K562 (cell line): ENCODE data around the gene LRRC70. TPM values are rescaled to one million over a fixed set of nuclear protein-coding genes. Genes with fewer than 3 reads are reported as not detected.

ENCODE experiments used
- CBX2 ChIP-seq: fragments of 200-600 bp; sonication (generic); IDR thresholded peaks from one replicate; pipeline ENCODE4 v1.6.1; 2012; ENCODE audit warnings: mild to moderate bottlenecking, low read length, inconsistent platforms; ENCODE audit not compliant: insufficient read depth, poor library complexity, severe bottlenecking
- HDAC8 ChIP-seq: fragments of 450-650 bp; IDR thresholded peaks from 2 replicates; pipeline ENCODE4 v1.6.1; 2016; ENCODE audit warnings: mild to moderate bottlenecking, missing genetic modification characterization, moderate library complexity, missing compliant biosample characterization
- ILF3 ChIP-seq: fragments of 450-650 bp; IDR thresholded peaks from 2 replicates; pipeline ENCODE4 v1.6.1; 2018; ENCODE audit warnings: antibody characterized with exemption, mild to moderate bottlenecking, moderate library complexity, borderline replicate concordance
- LARP7 ChIP-seq: fragments of 450-650 bp; IDR thresholded peaks from 2 replicates; pipeline ENCODE4 v1.6.1; 2016
- MCM2 ChIP-seq: fragments of 450-650 bp; IDR thresholded peaks from 2 replicates; pipeline ENCODE4 v1.6.1; 2017; ENCODE audit warnings: low read depth, mild to moderate bottlenecking
- MCM3 ChIP-seq: fragments of 450-650 bp; IDR thresholded peaks from 2 replicates; pipeline ENCODE4 v1.6.1; 2016
- MECOM ChIP-seq: fragments of 250-450 bp; sonication (Bioruptor Pico); IDR thresholded peaks from 2 replicates; pipeline ENCODE4 v1.8.0; 2022; ENCODE audit warnings: inconsistent platforms
- MEF2D ChIP-seq: conservative IDR thresholded peaks from 2 replicates; pipeline ENCODE4 v1.6.1; 2016; ENCODE audit warnings: low read depth, missing genetic modification characterization, missing compliant biosample characterization
- NEUROD1 ChIP-seq: fragments of 150-350 bp; IDR thresholded peaks from 2 replicates; pipeline ENCODE4 v1.6.1; 2014; ENCODE audit warnings: borderline replicate concordance, low read length, low read depth; ENCODE audit not compliant: partially characterized antibody
- NFIC ChIP-seq: fragments of 450-650 bp; IDR thresholded peaks from 2 replicates; pipeline ENCODE4 v1.6.1; 2017; ENCODE audit warnings: mild to moderate bottlenecking, inconsistent platforms
- POLR2B ChIP-seq: fragments of 450-650 bp; IDR thresholded peaks from 2 replicates; pipeline ENCODE4 v1.6.1; 2018; ENCODE audit warnings: low read depth; ENCODE audit not compliant: partially characterized antibody
- PTRF ChIP-seq: fragments of 450-650 bp; IDR thresholded peaks from 2 replicates; pipeline ENCODE4 v1.6.1; 2016; ENCODE audit warnings: mild to moderate bottlenecking, missing genetic modification characterization, missing compliant biosample characterization
- RBM15 ChIP-seq: fragments of 200-400 bp; formaldehyde crosslinking; IDR thresholded peaks from 2 replicates; pipeline ENCODE4 v1.6.1; 2018; ENCODE audit warnings: mild to moderate bottlenecking, low read length, moderate library complexity; ENCODE audit not compliant: insufficient read depth
- SP2 ChIP-seq: IDR thresholded peaks from 2 replicates; pipeline ENCODE4 v1.6.1; 2011; ENCODE audit warnings: mild to moderate bottlenecking, low read depth, low read length, moderate library complexity; ENCODE audit not compliant: poor library complexity, severe bottlenecking; ENCODE audit errors: extremely low read depth
- SRSF3 ChIP-seq: fragments of 200-400 bp; formaldehyde crosslinking; IDR thresholded peaks from 2 replicates; pipeline ENCODE4 v1.6.1; 2016; ENCODE audit warnings: mild to moderate bottlenecking, low read length, moderate library complexity; ENCODE audit not compliant: insufficient read depth
- TAL1 ChIP-seq: fragments of 450-650 bp; IDR thresholded peaks from 2 replicates; pipeline ENCODE4 v1.6.1; 2016; ENCODE audit warnings: mild to moderate bottlenecking
- TCF7 ChIP-seq: sonication (generic); IDR thresholded peaks from 2 replicates; pipeline ENCODE4 v1.6.1; 2016; ENCODE audit warnings: antibody characterized with exemption, borderline replicate concordance
- THRAP3 ChIP-seq: fragments of 450-650 bp; IDR thresholded peaks from 2 replicates; pipeline ENCODE4 v1.6.1; 2016; ENCODE audit warnings: mild to moderate bottlenecking, inconsistent platforms, borderline replicate concordance
- ZFX ChIP-seq: sonication (generic); formaldehyde crosslinking; IDR thresholded peaks from 2 replicates; pipeline ENCODE4 v1.8.0; 2022; ENCODE audit warnings: mild to moderate bottlenecking, missing genetic modification reagents, moderate library complexity
- ZNF778 ChIP-seq: fragments of 450-650 bp; formaldehyde crosslinking; IDR thresholded peaks from 2 replicates; pipeline ENCODE4 v1.4.0; 2020; ENCODE audit warnings: mild to moderate bottlenecking, moderate library complexity
- polyA plus RNA-seq, 8 experiments: library from polyadenylated mRNA; depleted of rRNA in 4 of 8; stranded (reverse) in 5 of 8; unstranded in 3 of 8; fragments of >200 nt; fragmentation: Nextera tagmentation in 2 of 8; fragmentation: Illumina TruSeq in 1 of 8; extraction: Ambion mirVana in 2 of 8; extraction: Trizol in 1 of 8; gene quantifications; 2 replicates each; pipeline versions ENCODE4 v1.2.1 to v1.2.3, GENCODE V29; 2011 to 2014; ENCODE audit warnings: inconsistent platforms in 1 of 8, missing spikeins in 1 of 8
- total RNA-seq, 7 experiments: library from RNA; depleted of rRNA in 6 of 7; stranded (reverse); fragments of >200 nt in 6 of 7; fragmentation: Illumina TruSeq in 2 of 7; extraction: Trizol in 2 of 7; gene quantifications; 2 replicates each; pipeline versions ENCODE4 v1.2.1 to v1.2.3, GENCODE V29; 2011 to 2021; ENCODE audit warnings: low replicate concordance in 1 of 7
- TF ChIP-seq, protein P1 (sequence below): sonication (generic); formaldehyde crosslinking; IDR thresholded peaks from 2 replicates; pipeline ENCODE4 v1.8.0; 2022; ENCODE audit warnings: mild to moderate bottlenecking, missing genetic modification reagents
- TF ChIP-seq, protein P2 (sequence below): fragments of 450-650 bp; IDR thresholded peaks from 2 replicates; pipeline ENCODE4 v1.6.1; 2016
- TF ChIP-seq, protein P3 (sequence below), 2 experiments: fragments of 450-650 bp in 1 of 2; sonication (generic) in 1 of 2; formaldehyde crosslinking in 1 of 2; IDR thresholded peaks in 1 of 2; conservative IDR thresholded peaks in 1 of 2; 2 replicates each; pipeline versions ENCODE4 v1.6.1 to v1.8.1; 2016 to 2023; ENCODE audit warnings: mild to moderate bottlenecking in 2 of 2, moderate library complexity in 2 of 2, inconsistent platforms in 1 of 2, missing genetic modification reagents in 1 of 2
- TF ChIP-seq, protein P4 (sequence below): fragments of 450-650 bp; IDR thresholded peaks from 2 replicates; pipeline ENCODE4 v1.6.1; 2016; ENCODE audit warnings: missing biosample characterization, missing genetic modification characterization

Gene LRRC70
- total and polyA plus RNA-seq, 9 of the 15 experiments (the other 6 are each of a cell fraction or from before 2014, with no cell fraction given) = 0.21 to 2.1 (median 0.73) TPM

DNA sequence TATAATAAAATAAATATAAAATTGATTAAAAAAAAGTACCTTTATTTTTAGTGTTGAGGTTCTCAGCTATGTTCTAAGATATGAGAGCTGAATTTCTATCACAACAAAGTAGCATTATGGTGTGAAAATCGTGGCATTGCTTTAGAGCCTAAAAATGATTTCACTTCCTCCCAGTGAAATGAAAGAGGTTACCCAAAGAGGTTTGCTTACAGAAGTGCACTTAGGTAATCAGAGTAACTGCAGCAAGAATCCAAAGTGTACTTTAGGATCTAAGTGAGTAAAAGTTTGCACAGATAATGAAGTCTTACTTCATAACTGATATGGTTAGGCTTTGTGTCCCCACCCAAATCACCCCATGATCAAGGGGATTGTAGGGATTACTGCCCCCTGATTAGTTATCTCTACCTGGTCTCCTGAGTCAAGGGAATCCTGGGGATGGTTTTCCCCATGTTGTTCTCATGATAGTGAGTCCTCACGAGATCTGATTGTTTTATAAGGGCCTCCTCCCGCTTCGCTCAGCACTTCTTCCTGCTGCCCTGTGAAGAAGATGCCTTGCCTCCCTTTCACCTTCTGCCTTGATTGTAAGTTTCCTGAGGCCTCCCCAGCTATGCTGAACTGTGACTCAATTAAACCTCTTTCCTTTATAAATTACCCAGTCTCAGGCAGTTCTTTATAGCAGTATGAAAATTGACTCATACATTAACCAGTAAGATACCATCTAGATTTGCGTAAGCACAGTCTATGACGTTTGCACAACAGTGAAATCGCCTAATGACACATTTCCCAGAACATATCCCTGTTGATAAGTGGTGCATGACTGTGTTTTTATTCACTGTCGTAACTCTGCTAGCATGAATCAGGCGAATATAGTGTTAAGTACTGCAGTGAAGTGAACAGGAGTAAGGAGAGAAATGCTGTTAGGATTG lies 40.3 kb upstream of the LRRC70 start (continued):
- TF ChIP-seq, protein P1, sequence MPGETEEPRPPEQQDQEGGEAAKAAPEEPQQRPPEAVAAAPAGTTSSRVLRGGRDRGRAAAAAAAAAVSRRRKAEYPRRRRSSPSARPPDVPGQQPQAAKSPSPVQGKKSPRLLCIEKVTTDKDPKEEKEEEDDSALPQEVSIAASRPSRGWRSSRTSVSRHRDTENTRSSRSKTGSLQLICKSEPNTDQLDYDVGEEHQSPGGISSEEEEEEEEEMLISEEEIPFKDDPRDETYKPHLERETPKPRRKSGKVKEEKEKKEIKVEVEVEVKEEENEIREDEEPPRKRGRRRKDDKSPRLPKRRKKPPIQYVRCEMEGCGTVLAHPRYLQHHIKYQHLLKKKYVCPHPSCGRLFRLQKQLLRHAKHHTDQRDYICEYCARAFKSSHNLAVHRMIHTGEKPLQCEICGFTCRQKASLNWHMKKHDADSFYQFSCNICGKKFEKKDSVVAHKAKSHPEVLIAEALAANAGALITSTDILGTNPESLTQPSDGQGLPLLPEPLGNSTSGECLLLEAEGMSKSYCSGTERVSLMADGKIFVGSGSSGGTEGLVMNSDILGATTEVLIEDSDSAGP (CRISPR knock-in tag) = no peak
- TF ChIP-seq MECOM (no peak), ZFX (no peak), MEF2D (tag) (no peak), RBM15 (no peak), SP2 (no peak), SRSF3 (no peak), PTRF (tag) (no peak), HDAC8 (tag) (no peak), POLR2B (no peak), CBX2 (no peak), TCF7 (no peak), ILF3 (no peak), MCM2 (no peak), NEUROD1 (no peak), ZNF778 (CRISPR knock-in tag) (no peak), LARP7 (no peak), TAL1 (peak; percentile 46; the same call in 1 of the 2 replicates), MCM3 (no peak), NFIC (peak; percentile 7; the same call in 1 of the 2 replicates), THRAP3 (no peak)
- TF ChIP-seq, protein P2, sequence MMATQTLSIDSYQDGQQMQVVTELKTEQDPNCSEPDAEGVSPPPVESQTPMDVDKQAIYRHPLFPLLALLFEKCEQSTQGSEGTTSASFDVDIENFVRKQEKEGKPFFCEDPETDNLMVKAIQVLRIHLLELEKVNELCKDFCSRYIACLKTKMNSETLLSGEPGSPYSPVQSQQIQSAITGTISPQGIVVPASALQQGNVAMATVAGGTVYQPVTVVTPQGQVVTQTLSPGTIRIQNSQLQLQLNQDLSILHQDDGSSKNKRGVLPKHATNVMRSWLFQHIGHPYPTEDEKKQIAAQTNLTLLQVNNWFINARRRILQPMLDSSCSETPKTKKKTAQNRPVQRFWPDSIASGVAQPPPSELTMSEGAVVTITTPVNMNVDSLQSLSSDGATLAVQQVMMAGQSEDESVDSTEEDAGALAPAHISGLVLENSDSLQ = peak; percentile 61; the same call in 1 of the 2 replicates
- TF ChIP-seq, protein P3, sequence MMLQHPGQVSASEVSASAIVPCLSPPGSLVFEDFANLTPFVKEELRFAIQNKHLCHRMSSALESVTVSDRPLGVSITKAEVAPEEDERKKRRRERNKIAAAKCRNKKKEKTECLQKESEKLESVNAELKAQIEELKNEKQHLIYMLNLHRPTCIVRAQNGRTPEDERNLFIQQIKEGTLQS (IDR thresholded peaks at IDR 0.05) = peak; percentile 89
- TF ChIP-seq, protein P3 (CRISPR knock-in tag; conservative IDR thresholded peaks at IDR 0.05) = no peak
- TF ChIP-seq, protein P4, sequence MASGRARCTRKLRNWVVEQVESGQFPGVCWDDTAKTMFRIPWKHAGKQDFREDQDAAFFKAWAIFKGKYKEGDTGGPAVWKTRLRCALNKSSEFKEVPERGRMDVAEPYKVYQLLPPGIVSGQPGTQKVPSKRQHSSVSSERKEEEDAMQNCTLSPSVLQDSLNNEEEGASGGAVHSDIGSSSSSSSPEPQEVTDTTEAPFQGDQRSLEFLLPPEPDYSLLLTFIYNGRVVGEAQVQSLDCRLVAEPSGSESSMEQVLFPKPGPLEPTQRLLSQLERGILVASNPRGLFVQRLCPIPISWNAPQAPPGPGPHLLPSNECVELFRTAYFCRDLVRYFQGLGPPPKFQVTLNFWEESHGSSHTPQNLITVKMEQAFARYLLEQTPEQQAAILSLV (tag) = no peak
